GM12801 (cell line): ENCODE data around the gene LRCH4.

ENCODE experiments used
- CTCF ChIP-seq: IDR thresholded peaks from one replicate; pipeline ENCODE4 v1.5.1; 2011; ENCODE audit warnings: control low read depth; ENCODE audit not compliant: insufficient read length; ENCODE audit errors: extremely low read depth

The LRCH4 gene

DNA sequence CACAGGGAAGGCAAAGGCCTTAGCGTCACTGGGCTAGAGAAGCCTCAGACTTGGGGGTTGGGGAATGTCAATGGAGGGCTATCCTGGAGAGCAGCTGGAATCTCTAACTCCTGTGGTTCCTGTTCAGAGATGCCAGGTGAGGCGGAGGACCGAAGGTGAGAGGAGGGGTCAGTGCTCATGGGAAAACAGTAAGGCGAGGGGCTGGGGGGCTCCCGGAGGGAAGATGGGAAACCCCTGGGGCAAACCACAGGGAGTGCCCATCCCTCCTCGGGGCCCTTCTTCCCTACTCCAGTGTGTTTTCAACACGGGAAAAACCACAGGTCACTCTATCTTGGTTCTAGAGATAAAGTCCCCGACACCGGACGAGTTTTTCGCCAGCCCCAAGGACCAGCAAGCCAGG lies 3.3 kb downstream of the LRCH4 start:
- no peak for TF ChIP-seq CTCF

- TF ChIP-seq CTCF: no peak
Observed at GRCh38 chr7:100582041-100582579, 3.8 kb downstream of the LRCH4 start.

GRCh38 chr7:100580466-100581283 lies 5.3 kb downstream of the LRCH4 start:
- no peak for TF ChIP-seq CTCF

DNA sequence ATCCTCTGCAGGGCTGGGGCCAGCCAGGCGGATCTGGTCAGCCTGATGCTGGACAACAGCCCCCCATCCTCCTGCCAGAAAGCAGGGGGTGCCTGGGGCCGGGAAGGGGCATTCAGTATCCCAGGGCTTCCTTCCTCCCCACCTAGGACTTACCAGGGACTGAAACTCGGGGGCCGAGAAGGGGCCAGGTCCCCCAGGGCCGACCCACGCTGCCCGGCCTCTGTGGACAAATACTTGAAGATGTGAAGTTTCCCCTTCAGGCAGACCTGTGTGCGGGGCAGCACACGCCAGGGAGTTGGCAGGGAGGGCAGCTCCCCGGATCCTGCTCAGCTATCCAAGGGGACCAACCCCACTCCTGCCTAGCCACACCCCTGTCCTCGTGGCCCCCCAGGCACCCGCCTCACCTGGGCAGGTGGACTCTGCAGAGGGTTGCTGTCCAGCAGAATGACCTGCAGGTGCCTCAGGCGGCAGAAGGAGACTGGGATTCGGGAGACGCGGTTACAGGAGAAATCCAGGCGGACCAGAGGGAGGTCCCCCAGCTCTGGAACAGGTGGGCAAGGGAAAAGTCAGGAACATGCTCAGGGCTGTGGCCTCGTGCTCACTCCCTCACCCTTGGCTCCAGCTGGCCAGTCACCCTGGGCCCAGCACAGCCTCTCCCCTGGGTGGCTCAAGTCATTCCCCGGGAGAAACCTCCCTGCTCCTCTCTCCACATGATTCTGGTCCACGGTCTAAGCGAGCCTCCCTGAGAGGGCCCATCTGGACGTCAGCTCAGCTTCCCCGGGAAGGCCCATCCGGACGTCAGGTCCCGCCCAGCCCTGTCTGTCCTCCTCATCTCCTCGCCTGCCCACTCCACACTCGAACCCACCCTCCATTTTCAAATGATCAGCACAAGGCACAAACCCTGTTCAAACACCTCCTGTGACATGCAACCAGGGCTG lies 7.4 kb downstream of the LRCH4 start:
- TF ChIP-seq CTCF: no peak

- TF ChIP-seq CTCF: no peak
Observed at GRCh38 chr7:100577507-100577906, 8.4 kb downstream of the LRCH4 start.

DNA sequence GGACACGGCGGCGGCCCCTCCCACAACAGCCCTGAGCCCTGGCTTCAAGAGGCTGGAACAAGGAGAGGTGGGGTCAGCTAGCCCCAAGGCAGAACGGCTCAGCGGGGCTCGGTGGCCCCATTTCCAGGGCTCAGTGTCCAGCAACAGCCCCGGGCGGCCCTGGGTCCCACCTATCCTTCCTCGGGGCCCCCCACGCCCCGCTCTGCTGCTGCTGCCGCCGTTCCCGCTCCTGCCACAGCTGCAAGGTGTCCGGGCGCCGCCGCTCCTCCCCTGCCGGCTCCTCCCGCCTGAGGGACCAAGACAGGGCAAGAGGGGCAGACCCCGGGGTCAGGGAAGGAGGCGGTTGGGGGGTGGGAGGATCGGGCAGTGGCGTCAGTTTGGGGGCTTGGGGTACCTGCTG lies 8.8 kb downstream of the LRCH4 start:
- no peak for TF ChIP-seq CTCF

DNA sequence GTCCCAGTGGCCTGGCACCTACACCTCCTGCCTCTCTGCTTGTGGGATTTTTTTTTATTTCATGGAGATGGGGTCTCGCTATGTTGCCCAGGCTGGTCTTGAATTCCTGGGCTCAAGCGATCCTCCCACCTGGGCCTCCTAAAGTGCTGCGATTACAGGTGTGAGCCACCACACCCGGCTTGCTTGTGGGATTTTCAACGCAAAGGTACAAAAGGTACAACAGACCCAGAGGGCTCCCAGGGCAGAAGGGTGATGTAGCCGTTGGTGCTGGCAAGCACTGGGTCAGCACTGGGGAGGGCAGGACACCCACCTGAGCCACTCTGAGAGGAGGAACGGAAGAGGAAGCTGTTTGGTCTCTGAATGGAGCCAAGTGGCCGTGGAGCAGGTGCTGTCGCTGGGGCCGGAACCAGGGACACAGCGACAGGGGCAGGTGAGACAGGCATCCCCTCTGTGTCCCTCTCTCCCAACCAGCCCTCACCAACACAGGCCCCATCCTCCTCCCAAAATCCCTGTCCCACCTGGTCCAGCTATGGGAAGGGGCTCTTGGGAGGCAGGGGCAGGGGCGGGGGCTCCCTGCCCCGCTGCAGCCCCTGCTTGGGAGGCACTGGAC lies 9.4 kb downstream of the LRCH4 start:
- TF ChIP-seq CTCF: no peak
